ENCODE results near the gene FLT3LG.

DNA sequence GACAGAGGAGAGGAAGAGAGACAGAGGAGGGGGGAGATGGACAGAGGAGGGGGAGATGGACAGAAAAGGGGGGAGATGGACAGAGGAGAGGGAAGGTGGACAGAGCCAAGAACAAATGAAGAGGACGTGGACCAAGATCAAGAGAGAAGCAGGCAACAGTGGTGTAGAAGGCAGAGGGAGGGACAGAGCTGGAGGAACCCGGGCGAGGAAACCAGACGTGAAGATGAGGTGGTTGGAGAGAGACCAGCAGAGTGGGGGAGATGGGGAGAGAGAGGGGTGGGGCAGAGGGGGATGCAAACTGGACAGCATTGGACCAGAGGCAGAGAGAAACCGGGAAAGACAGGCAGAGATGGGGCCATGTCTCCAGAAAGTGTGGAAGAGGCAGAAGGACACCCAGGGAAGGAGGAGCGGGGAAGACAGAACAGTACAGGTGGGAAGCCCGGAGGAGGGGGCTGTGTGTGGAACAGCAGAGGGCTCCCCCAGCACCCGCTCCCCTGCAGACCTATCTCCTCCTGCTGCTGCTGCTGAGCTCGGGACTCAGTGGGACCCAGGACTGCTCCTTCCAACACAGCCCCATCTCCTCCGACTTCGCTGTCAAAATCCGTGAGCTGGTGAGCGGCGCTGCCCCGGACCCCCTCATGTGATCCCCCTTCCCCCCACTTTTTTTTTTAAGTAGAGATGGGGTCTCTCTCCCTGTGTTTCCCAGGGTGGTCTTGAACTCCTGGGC lies 1.3 kb downstream of the FLT3LG start:
- TF ChIP-seq, protein P1, sequence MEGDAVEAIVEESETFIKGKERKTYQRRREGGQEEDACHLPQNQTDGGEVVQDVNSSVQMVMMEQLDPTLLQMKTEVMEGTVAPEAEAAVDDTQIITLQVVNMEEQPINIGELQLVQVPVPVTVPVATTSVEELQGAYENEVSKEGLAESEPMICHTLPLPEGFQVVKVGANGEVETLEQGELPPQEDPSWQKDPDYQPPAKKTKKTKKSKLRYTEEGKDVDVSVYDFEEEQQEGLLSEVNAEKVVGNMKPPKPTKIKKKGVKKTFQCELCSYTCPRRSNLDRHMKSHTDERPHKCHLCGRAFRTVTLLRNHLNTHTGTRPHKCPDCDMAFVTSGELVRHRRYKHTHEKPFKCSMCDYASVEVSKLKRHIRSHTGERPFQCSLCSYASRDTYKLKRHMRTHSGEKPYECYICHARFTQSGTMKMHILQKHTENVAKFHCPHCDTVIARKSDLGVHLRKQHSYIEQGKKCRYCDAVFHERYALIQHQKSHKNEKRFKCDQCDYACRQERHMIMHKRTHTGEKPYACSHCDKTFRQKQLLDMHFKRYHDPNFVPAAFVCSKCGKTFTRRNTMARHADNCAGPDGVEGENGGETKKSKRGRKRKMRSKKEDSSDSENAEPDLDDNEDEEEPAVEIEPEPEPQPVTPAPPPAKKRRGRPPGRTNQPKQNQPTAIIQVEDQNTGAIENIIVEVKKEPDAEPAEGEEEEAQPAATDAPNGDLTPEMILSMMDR (IDR thresholded peaks at IDR 0.05): no peak
- TF ChIP-seq POLR2A (IDR thresholded peaks at IDR 0.05): no peak
